ENCODE measurements around the gene LMNB1.
"Not testable (repeated sequence)": the region's sequence is repeated elsewhere in the genome, so short reads cannot be mapped to it uniquely, and the experiment has no call there.

LMNB1 gene

DNA sequence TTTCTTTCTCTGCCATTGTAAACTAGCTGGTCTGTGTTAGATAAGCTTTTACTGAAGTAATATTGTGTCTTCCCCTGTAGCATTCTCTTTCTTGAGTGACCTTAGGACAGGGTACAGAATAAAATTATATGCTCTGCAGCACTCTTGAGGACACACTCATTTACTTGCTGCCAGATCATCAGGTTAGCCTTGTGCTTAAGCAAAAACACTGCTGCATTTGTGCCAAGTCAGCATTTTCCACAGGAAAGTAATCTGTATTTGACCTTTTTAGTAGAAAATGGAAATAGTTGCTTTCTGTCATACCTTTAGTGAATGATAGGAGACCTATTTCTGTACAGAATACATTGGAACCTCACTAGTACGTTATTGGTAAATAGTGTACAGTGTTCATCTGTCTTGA is 54.2 kb downstream of the LMNB1 start:
- DNase-seq, result no peak

DNA sequence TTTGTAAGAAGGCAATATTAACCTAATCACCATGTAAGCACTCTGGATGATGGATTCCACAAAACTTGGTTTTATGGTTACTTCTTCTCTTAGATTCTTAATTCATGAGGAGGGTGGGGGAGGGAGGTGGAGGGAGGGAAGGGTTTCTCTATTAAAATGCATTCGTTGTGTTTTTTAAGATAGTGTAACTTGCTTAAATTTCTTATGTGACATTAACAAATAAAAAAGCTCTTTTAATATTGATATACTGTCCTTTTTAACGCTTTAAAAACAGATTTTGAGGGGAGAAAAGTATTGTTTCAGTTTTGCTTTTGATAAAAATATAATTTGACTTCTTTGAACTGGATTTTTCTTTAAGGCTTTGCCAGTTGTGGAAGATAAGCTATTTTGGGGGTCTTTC is 59.8 kb downstream of the LMNB1 start:
- DNase-seq, result no peak

DNA sequence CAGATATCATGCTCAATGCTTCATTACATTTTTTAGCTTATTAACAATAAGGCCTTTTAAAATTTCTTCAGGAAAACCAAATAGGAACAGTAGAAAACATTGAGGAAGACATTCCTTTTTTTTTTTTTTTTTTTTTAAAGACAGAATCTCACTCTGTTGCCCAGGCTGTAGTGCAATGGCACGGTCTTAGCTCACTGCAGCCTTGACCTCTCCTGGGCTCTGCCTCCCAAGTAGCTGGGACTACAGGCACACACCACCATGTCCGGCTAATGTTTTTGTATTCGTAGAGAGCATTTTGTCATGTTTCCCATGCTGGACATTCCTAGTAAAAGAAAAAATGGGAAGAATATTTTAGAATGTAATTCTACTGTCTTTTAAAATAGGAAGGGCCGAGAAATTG is 60.3 kb downstream of the LMNB1 start:
- no peak for DNase-seq

DNA sequence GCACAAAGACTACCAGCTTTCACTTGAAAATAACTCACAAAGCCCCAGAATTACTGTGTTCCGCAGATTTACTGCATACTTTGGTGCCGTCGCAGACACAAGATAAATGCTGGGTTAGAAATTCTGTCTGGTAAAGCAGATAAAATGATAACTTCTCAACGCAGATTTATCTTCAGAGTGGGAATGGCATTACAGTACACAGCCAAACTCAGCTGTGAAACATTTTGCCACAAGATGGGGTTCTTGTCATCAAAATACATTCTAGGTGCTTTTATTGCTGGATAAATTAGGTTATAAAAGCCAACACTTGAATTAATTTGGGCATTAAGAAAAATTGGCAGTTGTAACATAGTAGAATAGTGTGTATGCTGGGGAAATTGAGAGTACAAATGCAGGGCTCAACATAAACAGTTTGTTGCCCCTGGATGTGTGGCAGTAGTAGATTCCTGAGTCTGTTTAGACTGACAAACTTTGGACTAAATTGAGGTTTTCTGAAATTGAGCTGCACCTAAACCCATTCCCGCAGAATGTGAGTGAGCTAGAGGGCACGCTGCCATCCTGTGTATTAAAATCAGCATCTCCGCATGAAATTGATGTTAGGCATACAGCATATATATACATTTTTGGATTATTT is 61.1 kb downstream of the LMNB1 start:
- no peak for DNase-seq

DNA sequence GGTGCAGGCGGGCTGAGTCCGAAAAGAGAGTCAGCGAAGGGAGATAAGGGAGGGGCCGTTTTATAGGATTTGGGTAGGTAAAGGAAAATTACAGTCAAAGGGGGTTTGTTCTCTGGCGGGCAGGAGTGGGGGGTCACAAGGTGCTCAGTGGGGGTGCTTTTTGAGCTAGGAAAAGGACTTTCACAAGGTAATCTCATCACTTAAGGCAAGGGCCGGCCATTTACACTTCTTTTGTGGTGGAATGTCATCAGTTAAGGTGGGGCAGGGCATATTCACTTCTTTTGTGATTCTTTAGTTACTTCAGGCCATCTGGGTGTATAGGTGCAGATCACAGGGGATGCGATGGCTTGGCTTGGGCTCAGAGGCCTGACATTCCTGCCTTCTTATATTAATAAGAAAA is 62.5 kb downstream of the LMNB1 start:
- DNase-seq, result not testable (repeated sequence)

DNA sequence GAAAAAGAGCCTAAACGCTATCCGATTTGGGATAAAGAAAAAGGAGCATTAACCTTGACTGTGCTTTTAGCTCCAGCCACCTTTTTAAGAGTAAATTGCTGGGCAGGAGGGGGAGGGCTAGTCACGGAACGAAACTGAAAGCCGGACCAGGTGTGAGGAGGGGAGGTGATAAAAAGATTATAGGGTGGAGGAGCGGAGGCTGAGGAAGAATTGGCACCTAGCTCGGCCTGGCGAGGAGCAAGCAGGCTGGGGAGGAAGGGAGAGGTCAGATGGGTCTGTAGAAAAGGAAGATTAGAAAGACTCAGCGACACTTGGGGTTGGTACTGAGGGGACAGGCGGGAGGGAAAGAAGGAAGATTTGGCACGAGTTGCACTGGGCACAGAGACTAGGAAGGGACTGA is 66.4 kb downstream of the LMNB1 start:
- DNase-seq, result not testable (repeated sequence)

DNA sequence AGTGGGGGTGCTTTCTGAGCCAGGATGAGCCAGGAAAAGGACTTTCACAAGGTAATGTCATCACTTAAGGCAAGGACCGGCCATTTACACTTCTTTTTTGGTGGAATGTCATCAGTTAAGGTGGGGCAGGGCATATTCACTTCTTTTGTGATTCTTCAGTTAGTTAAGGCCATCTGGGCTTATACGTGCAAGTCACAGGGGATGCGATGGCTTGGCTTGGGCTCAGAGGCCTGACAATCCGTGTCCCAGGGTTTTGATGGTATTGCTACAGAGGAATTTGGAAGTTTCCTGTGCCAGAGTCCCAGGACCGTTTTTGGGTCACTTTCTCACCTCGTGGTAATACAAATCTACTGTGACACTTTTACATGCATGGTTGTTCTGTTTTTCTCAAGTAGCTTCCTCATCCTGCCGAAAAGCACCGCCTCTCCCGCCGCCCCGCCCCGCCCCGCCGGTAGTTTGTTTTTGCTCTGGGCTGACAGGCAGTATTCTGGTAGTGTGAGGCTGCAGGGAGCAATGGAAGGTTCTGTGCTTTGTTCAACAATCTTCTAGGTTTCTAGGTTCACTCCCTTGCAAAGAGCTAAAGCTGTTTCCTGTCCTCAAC is 68.6 kb downstream of the LMNB1 start:
- not testable (repeated sequence) for DNase-seq

DNA sequence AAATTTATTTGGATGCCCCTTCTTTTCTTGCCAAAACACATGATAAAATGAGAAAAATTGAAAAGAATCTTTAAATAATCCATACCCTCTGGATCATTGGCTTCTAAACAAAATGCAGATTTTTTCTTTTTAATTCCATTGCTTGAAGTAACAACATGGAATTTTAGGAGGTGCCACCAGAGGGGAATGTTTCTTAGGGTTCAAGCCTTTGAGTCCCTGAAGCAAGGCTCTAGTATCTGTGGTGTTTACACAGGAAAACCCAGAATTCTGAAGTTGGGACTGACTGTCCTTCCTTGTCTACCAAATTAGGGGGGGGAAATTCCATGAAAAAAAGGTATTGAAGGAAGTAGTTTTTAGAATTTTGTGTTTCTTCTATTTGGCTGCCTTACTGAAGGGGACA is 69.4 kb downstream of the LMNB1 start:
- no peak for DNase-seq

DNA sequence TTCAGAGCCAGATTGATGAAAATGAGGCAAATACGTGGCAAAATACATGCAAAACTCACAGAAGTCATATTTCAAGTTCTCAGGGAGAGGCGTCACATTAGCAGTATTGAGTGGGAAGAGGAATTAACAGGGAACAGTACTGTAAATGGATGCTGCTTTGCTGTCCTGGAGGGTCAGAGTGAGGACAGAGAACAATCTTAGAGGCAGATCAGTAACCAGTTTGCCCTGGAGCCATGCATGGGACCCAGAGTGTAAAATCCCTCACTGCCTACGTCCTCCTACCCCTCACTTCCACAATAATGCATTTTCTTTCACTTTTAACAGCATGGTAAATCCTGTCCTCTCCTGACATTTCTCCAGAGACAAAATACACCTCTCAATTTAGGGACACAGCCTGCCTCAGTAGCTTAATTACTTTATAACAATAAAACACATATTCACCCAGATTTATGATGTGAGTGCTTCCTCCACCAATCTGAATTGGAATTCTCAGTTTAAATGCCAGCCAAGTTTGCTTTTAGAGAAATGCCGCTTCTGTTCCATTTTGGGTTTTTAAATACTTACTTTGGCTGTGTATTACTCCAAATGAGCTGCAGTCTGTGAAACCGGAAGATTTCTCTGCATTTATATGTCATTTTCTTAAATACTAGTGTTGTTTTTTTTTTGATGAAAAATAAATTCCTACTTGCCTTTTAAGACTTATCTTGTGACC is 70.0 kb downstream of the LMNB1 start:
- peak; percentile 37 for DNase-seq

DNA sequence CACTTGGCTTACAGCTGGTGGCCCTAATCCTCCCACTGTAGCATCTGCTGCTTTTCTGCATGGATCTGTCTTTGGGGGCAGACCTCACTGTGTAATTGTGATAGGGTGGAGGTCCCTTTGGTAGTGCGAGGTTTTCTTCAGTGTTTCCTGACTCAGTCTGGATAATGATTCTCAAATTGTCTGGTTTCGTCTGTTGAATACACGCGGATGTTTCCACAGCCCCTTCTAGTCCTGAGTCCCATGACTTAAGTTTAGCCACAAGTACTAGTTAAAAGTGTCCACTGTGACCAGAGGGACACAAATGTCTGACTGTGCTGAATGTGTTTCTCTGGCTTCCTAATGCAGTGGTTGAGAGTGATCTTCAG is 70.5 kb downstream of the LMNB1 start:
- DNase-seq, result no peak

DNA sequence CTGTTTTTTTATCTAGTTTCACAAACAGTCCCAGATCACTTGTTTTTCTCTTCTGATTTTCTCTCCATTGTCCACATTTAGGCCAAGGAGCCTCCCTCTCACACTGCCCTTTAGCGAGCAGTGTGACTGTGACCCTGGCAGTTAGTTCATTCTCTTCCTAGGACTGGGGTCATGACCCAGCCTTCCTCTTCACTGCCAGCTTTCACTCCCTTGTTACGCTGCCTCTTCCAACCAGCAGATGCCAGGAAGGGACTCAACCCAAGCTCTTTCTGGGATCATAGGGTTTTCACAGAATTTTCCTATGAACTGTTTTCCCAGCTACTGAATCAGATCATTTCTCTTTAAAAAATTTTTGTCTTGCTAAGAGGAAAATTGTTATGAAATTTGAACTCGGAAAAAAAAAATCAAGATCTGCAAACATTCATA is 70.9 kb downstream of the LMNB1 start:
- DNase-seq, result no peak

DNA sequence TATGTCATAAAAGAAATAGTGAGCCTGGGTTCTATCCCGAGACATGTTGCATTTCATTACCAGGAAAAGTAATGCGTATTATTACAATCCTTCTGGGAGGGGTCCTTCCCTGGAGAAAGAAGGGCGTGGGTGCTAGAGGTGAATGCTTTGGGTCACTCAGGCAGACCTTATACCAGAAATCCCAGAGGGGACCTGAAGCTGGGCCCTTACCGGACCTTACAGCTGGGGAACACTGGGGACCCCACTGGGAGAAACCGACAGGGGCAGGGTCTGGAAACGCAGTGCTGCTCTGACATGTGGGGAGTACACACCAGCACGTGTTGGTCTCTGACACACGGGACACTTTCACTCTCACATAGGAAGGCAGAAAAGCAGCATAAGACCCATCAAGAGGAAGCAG is 71.3 kb downstream of the LMNB1 start:
- DNase-seq, result no peak

DNA sequence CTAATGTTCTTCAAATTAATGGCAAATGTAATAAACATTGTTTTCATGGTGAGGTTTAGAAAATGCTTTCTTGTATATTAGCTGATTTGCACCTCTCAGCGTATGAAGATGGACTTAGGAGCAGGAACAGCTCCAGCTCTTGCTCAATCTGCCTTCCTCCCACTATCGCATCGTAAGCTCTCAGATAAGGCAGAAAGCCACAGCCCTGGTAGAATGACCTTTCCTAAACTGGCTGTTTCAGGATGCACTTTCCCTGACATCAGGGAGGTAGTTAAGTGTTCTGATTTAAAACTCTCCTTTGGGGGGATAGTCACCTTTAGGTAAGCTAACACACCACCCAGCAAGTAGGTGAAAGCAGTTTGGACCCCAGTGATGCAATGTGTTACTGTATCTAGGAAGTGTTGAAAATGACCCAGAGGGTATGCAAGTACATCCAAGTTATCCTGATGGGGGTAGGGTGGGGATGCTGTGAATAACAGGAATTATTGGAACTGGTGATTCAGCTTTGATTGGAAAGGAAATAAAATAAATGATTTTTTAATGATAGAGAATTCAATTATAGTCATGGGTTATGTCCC is 72.3 kb downstream of the LMNB1 start:
- DNase-seq, result no peak

DNA sequence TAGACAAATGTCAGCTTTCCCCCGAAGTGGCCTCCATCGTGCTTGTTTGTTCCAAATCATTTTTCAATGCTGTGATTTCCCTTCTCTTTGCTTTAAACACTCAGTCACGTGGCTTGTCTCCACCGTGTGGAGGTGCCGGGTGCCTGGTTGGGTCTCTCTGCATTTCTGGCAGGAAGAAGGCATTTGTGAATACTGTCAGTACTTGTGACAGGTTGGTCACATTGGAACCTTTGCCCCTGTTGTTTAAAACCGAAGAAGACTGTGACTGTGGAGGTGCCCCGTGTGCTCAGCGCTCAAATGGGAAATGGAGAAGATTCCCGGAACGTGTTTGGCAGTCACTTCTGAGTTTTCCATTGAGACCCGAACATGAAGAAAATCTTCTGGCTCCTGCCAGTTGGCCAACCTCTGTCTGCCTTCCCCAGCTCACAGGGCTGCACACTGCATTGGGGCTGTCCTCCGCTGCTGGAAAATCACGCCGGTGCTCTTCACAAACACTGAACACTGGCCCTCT is 74.6 kb downstream of the LMNB1 start:
- no peak for DNase-seq

DNA sequence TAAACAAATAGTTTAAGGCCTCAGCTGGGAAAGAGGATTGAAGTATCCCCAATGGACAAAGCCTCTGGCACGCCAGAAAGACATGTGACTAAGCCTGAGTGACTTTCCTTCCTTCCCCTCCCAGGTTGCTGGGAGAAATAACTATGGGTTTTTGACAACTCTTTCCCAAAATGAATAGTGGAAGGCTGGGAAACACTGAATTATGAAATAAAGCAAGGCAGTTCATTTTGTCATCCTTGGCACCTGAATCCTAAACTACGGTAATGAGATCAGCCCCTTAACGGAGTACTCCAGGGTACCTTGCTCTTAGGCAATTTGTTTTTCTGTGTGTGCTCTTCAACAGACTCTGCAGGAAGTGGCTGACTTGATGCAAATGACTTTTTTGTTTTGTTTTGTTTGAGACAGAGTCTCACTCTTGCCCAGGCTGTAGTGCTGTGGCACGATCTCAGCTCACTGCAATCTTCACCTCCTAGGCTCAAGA is 75.2 kb downstream of the LMNB1 start:
- DNase-seq, result no peak

DNA sequence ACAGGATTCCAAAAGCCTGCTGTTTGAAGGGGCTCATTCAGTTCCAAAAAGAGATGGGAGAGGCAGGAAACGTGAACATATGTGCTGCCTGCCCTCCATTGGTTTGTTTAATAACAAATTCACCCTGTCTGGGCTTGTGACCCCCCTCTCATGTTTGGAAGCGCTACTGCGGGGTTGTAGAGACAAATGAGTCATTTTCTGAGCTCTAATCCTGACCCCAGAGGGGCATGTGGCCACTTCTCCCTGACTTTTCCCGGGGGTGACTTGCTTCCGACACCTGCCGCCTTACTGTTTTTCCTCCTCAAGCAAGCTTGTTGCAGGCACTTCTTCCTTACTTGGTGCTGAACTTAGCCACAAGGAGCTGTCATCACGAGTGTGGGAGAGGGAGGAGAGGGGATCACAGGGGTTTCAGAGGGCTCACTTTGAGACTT is 75.9 kb downstream of the LMNB1 start:
- no peak for DNase-seq

DNA sequence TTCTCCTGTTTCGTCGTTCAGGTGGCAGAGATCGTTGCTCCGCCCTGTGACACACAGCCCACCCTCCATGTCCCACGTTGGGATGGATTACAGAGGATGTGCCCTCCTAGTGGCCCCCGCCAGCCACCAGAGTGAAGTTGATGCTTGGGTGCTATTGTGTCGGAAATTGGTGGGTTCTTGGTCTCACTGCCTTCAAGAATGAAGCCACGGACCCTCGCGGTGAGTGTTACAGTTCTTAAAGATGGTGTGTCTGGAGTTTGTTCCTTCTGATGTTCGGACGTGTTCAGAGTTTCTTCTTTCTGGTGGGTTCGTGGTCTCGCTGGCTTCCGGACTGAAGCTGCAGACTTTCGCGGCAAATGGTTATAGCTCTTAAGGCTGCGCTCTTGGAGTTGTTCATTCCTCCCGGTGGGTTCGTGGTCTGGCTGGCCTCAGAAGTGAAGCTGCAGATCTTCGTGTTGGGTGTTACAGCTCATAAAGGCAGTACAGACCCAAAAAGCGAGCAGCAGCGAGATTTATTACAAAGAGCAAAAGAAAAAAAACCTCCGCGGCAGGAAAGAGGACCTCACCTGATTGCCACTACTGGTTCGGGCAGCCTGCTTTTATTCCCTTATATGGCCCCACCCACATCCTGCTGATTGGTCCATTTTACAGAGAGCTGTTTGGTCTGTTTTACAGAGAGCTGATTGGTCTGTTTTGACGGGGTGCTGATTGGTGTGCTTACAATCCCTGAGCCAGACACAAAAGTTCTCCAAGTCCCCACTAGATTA is 76.8 kb downstream of the LMNB1 start:
- DNase-seq, result not testable (repeated sequence)

DNA sequence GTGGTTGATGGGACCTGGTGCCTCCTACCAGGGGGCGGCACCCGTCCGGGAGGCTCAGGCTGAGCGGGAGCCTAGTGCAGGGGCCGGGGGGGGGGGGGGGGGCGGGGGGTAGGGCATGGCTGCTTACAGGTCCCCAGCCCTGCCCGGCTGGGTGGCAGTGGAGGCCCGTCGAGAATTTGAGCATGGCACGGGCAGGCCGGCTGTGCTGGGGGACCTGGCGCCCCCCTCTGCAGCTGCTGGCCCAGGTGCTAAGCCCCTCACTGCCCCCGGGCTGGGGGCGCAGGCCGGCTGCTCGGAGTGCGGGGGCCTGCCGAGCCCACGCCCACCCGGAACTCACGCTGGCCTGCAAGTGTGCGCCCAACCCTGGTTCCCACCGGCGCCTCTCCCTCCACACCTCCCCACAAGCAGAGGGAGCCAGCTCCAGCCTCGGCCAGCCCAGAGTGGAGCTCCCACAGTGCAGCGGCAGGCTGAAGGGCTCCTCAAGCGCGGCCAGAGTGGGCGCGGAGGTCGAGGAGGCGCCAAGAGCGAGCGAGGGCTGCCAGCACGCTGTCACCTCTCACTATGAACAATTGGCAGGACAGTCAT is 77.7 kb downstream of the LMNB1 start:
- DNase-seq, result no peak

DNA sequence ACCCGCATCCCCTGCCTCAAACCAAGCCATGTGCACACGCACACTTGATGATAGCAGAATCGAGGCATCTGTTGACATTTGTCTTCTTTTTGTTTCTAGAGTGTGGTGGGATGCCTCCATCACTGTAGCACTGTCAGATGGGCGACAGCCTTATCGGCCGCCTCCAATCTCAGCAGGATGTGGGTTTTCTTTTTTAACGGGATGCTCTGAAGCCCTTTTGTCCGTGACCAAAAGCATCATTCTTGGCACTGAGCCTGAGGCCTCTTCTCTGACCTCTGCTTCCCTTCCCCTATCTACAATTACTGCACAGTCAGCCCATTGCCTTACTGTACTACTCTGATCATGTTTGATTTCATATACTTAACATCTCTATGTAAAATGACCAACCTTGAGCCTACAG is 78.3 kb downstream of the LMNB1 start:
- DNase-seq, result no peak

DNA sequence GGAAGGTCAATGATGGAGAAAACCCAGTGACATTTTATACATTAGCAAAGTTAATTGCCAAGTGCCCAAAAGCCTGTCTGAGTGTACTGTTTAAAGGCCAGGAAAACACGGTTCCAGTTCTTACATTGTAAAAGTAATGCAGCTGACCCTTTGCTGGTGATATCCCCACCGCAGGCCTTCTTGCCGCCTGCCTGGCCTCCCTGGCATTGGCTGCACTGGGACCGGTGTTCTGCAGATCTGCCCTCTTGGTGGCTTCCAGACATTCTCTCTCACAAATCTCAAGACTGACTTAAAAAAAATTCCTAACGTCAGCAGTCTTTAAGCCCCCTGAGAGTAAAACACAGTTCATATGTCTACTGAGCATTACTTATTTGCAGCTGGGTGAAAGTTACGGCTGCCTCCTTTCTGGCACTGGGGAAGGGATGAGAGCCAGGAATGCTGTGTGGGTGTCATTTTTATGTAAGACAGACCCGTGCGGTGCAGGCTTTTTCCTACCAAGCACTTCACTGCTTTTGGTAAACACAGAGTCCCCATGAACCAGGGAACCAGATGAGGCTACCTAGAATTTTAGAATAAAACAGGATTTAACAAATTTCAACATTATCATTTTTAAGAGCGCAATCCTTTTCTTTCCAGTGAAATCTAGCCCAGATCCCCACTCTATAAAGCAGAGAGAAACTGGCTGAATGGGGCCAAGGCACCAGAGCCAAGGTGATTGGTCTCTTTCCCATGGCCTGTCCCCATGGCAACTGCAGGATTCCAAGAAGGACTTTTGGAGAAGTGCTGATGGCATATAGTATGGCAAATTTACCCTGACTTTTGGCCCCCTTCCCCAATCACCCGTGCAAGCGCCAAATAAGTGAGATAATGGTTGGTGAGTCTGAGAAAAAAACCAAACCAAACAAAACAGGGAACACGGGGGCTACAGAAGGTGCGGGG is 80.8 kb downstream of the LMNB1 start:
- no peak for DNase-seq

DNA sequence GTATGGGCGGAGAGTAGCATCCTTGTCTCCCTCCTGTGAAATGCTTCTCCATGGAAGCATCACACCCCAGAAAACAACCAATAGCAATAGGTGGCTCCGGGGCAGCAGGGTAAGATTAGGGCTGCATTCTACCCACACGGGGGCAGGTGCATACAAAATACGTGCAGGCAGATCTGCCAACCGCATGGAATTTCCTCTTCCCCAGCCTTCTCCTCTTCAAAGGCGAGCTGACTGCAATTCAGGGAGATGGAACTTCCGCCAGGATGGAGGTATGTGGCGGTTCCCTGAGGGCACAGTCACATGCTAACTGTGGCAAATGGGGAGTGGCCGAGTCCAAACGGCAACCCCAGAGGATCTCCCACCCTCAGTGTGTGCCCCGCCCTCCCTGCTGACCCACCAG is 81.5 kb downstream of the LMNB1 start:
- DNase-seq, result no peak

Data from NCI-H524 treated with DMSO at 0.1 percent for 48 hours (cell line).